Superior temporal gyrus (tissue), 1 donor: ENCODE data around the gene FHL2.

Experiments
- DNase-seq: peaks from one replicate; pipeline ENCODE4 v3.0.0-alpha.2; 2016; ENCODE audit errors: extremely low spot score

Gene FHL2

DNA sequence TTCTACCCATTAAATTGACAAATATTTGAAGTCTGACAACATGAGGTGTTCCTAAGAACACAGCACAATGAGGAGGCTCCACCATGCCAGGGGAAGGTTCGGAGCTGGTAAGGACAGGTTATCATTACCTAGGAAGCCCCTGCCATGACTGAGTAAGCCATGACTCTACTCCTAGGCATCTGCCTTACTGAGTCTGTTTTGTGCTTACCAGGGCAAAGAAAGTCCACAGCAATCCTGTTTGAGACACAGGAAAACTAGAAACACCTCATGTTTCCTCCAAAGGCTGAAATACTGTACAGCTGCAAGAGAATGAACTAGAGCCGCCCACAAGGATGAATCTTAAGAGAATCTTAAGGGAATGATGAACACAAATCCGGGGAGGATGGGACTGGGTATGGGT is 80.9 kb downstream of the FHL2 start:
- no peak for DNase-seq

- DNase-seq: no peak
Measured at GRCh38 chr2:105315314-105315713, 83.5 kb downstream of the FHL2 start.

DNA sequence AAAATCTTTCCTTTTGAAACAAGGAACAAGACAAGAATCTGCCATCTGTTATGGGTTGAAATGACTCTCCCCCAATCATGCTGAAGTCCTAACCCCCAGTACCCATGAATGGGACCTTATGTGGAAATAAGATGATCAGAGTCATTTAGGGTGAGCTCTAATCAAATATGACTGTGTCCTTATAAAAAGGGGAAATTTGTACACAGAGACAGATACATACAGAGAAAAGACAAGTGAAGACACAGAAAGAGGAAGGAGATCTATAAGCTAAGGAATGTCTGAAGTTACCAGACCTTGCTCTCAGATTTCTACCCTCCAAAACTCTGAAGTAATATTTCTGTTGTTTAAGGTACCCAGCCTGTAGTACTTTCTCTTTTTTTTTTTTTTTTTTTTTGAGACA is 85.0 kb downstream of the FHL2 start:
- DNase-seq: no peak
